SK-N-MC (cell line): ENCODE measurements around the gene SNX15.

ENCODE experiments used
- EZH2 ChIP-seq: fragments of 200-600 bp; sonication (generic); IDR thresholded peaks from one replicate; pipeline ENCODE4 v1.6.1; 2017; ENCODE audit warnings: antibody characterized with exemption
- POLR2AphosphoS5 ChIP-seq: IDR thresholded peaks from 2 replicates; pipeline ENCODE4 v1.6.1; 2012; ENCODE audit warnings: mild to moderate bottlenecking, low read depth, low read length, borderline replicate concordance

- TF ChIP-seq EZH2, result no peak
- TF ChIP-seq POLR2AphosphoS5, result no peak
Observed at GRCh38 chr11:65045061-65045460, 17.8 kb downstream of the SNX15 start.
